IMR-90 (cell line): Measurements from ENCODE around the gene ZNF782. TPM values are rescaled to one million over a fixed set of nuclear protein-coding genes. Genes with fewer than 3 reads are reported as not detected.
A peak's percentile ranks its signal among the peaks of the same experiment; 100 is the strongest.

Experiments
- ATAC-seq: fragments of 200-7000 bp; cut with Tn5 transposase; 2 replicates; pipeline ENCODE4 v1.9.1; 2020; ENCODE audit warnings: low read depth, mild to moderate bottlenecking, moderate library complexity
- BruUV-seq: library from RNA; stranded (reverse); fragments of 400-500 nt; replicated peaks from 2 replicates; lab custom pipeline; 2021; lab: Mats Ljungman, UMichigan
- CTCF ChIA-PET: fragments of 300-600 bp; formaldehyde crosslinking; extraction: SDS; loops from one replicate; lab custom pipeline; 2021; ENCODE audit warnings: antibody characterized with exemption; lab: Yijun Ruan, JAX
- POLR2A ChIA-PET: fragments of 300-600 bp; sonication (Branson Sonifier 250); formaldehyde crosslinking; loops from one replicate; lab custom pipeline; 2022; ENCODE audit warnings: antibody characterized with exemption; ENCODE audit not compliant: unreplicated experiment; lab: Charles Lee
- DNase-seq: peaks from one replicate; pipeline ENCODE4 v3.0.0; 2013
- H2AFZ ChIP-seq: replicated peaks from 2 replicates; pipeline ENCODE3; 2013; ENCODE audit warnings: low read length, mild to moderate bottlenecking; ENCODE audit not compliant: poor library complexity
- H2AK5ac ChIP-seq: 2 replicates; pipeline ENCODE4 v1.6.1; 2013; ENCODE audit warnings: low read depth, low read length, inconsistent platforms
- H2AK9ac ChIP-seq: replicated peaks from 2 replicates; pipeline ENCODE3; 2013; ENCODE audit warnings: mild to moderate bottlenecking, low read depth, low read length, moderate library complexity; ENCODE audit not compliant: poor library complexity
- H2BK120ac ChIP-seq: 2 replicates; pipeline ENCODE4 v1.6.1; 2013; ENCODE audit warnings: low read depth, low read length, inconsistent platforms
- H2BK15ac ChIP-seq: 3 replicates; pipeline ENCODE4 v1.6.1; 2013; ENCODE audit warnings: low read depth, low read length, inconsistent platforms
- H2BK20ac ChIP-seq: 2 replicates; pipeline ENCODE4 v1.6.1; 2013; ENCODE audit warnings: low read depth, mild to moderate bottlenecking, inconsistent platforms, low read length, moderate library complexity
- H2BK5ac ChIP-seq: 2 replicates; pipeline ENCODE4 v1.6.1; 2013; ENCODE audit warnings: mild to moderate bottlenecking, low read depth, low read length, inconsistent platforms; ENCODE audit not compliant: poor library complexity, severe bottlenecking
- H3K14ac ChIP-seq: replicated peaks from 2 replicates; pipeline ENCODE4 v1.6.1; 2013; ENCODE audit warnings: low read depth, low read length, inconsistent platforms
- H3K18ac ChIP-seq: 2 replicates; pipeline ENCODE4 v1.6.1; 2013; ENCODE audit warnings: low read depth, low read length, control low read depth
- H3K23ac ChIP-seq: 2 replicates; pipeline ENCODE4 v1.6.1; 2013; ENCODE audit warnings: low read depth, low read length, inconsistent platforms
- H3K27ac ChIP-seq: 2 replicates; pipeline ENCODE4 v1.5.1; 2013; ENCODE audit warnings: mild to moderate bottlenecking, control low read depth, low read length; ENCODE audit not compliant: insufficient read depth
- H3K27me3 ChIP-seq: 2 replicates; pipeline ENCODE4 v1.6.1; 2013; ENCODE audit warnings: low read length; ENCODE audit not compliant: control insufficient read depth, insufficient read depth
- H3K36me3 ChIP-seq: 2 replicates; pipeline ENCODE4 v1.6.1; 2013; ENCODE audit warnings: low read length, mixed read lengths; ENCODE audit not compliant: control insufficient read depth, insufficient read depth
- H3K4ac ChIP-seq: 2 replicates; pipeline ENCODE4 v1.6.1; 2013; ENCODE audit warnings: low read depth, low read length, inconsistent platforms
- H3K4me1 ChIP-seq: 2 replicates; pipeline ENCODE4 v1.6.1; 2013; ENCODE audit warnings: low read length, mixed read lengths; ENCODE audit not compliant: control insufficient read depth, insufficient read depth
- H3K4me2 ChIP-seq: 2 replicates; pipeline ENCODE4 v1.6.1; 2013; ENCODE audit warnings: low read depth, mild to moderate bottlenecking, control low read depth, low read length, moderate library complexity
- H3K4me3 ChIP-seq: 2 replicates; pipeline ENCODE4 v1.5.1; 2013; ENCODE audit warnings: low read depth, mild to moderate bottlenecking, control low read depth, low read length, moderate library complexity; ENCODE audit not compliant: insufficient read depth
- H3K56ac ChIP-seq: 2 replicates; pipeline ENCODE4 v1.6.1; 2013; ENCODE audit warnings: low read length, inconsistent platforms; ENCODE audit not compliant: insufficient read depth; ENCODE audit errors: extremely low read depth
- H3K79me1 ChIP-seq, 2 experiments: 2 replicates each; pipeline ENCODE4 v1.6.1; 2013; ENCODE audit warnings: low read length in 2 of 2, inconsistent platforms in 1 of 2, low read depth in 1 of 2
- H3K9ac ChIP-seq: 2 replicates; pipeline ENCODE4 v1.6.1; 2013; ENCODE audit warnings: low read depth, low read length, control low read depth
- H3K9me1 ChIP-seq: 2 replicates; pipeline ENCODE4 v1.6.1; 2013; ENCODE audit warnings: low read length, inconsistent platforms; ENCODE audit not compliant: insufficient read depth
- H3K9me3 ChIP-seq: 2 replicates; pipeline ENCODE4 v1.6.1; 2013; ENCODE audit warnings: low read length; ENCODE audit not compliant: control insufficient read depth, insufficient read depth
- H4K20me1 ChIP-seq: 2 replicates; pipeline ENCODE4 v1.6.1; 2013; ENCODE audit warnings: low read length, inconsistent platforms; ENCODE audit not compliant: insufficient read depth
- H4K5ac ChIP-seq: 2 replicates; pipeline ENCODE4 v1.6.1; 2013; ENCODE audit warnings: mild to moderate bottlenecking, low read depth, low read length, control low read depth
- H4K8ac ChIP-seq, 2 experiments: 2 replicates each; pipeline ENCODE4 v1.6.1; 2013; ENCODE audit warnings: low read depth in 2 of 2, low read length in 2 of 2, control low read depth in 1 of 2, inconsistent platforms in 1 of 2
- H4K91ac ChIP-seq: 2 replicates; pipeline ENCODE4 v1.6.1; 2013; ENCODE audit warnings: low read depth, low read length, inconsistent platforms; ENCODE audit not compliant: insufficient read depth
- BHLHE40 ChIP-seq: fragments of 150-350 bp; IDR thresholded peaks from 2 replicates; pipeline ENCODE4 v1.6.1; 2016; ENCODE audit warnings: mild to moderate bottlenecking, low read depth, low read length
- CEBPB ChIP-seq: IDR thresholded peaks from 2 replicates; pipeline ENCODE4 v1.6.1; 2012; ENCODE audit warnings: low read depth, low read length, improper control_type of control experiment
- CHD1 ChIP-seq: IDR thresholded peaks from 2 replicates; pipeline ENCODE4 v1.6.1; 2012; ENCODE audit warnings: low read depth, low read length, improper control_type of control experiment
- MAZ ChIP-seq: IDR thresholded peaks from 2 replicates; pipeline ENCODE4 v1.6.1; 2012; ENCODE audit warnings: low read depth, mild to moderate bottlenecking, low read length, improper control_type of control experiment, moderate library complexity, borderline replicate concordance
- MXI1 ChIP-seq: IDR thresholded peaks from 2 replicates; pipeline ENCODE4 v1.6.1; 2012; ENCODE audit warnings: low read depth, mild to moderate bottlenecking, low read length, moderate library complexity, borderline replicate concordance
- RAD21 ChIP-seq: IDR thresholded peaks from 2 replicates; pipeline ENCODE4 v1.6.1; 2012; ENCODE audit warnings: low read length, improper control_type of control experiment
- RFX5 ChIP-seq: IDR thresholded peaks from 2 replicates; pipeline ENCODE4 v1.8.0; 2012; ENCODE audit warnings: low read depth, mild to moderate bottlenecking, low read length, moderate library complexity
- SMC3 ChIP-seq: fragments of 150-350 bp; IDR thresholded peaks from 2 replicates; pipeline ENCODE4 v1.6.1; 2016; ENCODE audit warnings: low read depth, mild to moderate bottlenecking, antibody characterized with exemption, low read length, moderate library complexity
- WGBS, 2 experiments: methylation state at CpG; one replicate each; pipeline versions ENCODE4 v1.1.5 to v1.1.7; 2013; ENCODE audit warnings: missing lambda C conversion rate in 2 of 2; ENCODE audit not compliant: insufficient read length in 1 of 2; ENCODE audit errors: extremely low coverage in 2 of 2; 5-methylcytosine and 5-hydroxymethylcytosine counted together
- dilution Hi-C: fragments of 300-500 bp; cut with HindIII; formaldehyde crosslinking; loops from one replicate; pipeline ENCODE4 v1.14.3; 2018; ENCODE audit warnings: low sequenced_read_pairs; ENCODE audit not compliant: unreplicated experiment
- in situ Hi-C: fragments of 300-500 bp; cut with MboI; formaldehyde crosslinking; loops from 3 replicates; pipeline ENCODE4 v1.14.3; 2019; ENCODE audit warnings: low sequenced_read_pairs, inconsistent platforms, mixed read lengths
- intact Hi-C: fragments of 100-400 bp; cut with micrococcal nuclease; formaldehyde crosslinking; loops from 2 replicates; pipeline ENCODE4 v1.10.0; 2022
- polyA plus RNA-seq, 3 experiments: library from polyadenylated mRNA; depleted of rRNA; stranded (reverse); fragments of >200 nt; gene quantifications; 2 replicates each; pipeline ENCODE4 v1.2.3, GENCODE V29; 2012; ENCODE audit warnings: low replicate concordance in 1 of 3
- total RNA-seq: library from RNA; depleted of rRNA; stranded (reverse); fragments of >200 nt; gene quantifications from 2 replicates; pipeline ENCODE4 v1.2.3, GENCODE V29; 2012
- TF ChIP-seq, protein P1 (sequence below): fragments of 150-350 bp; IDR thresholded peaks from 2 replicates; pipeline ENCODE4 v1.6.1; 2016; ENCODE audit warnings: low read depth, mild to moderate bottlenecking, low read length, moderate library complexity, borderline replicate concordance

The ZNF782 gene
- total and polyA plus RNA-seq, 2 of the 4 experiments (the other 2 are of a cell fraction), result 0.86 to 4.3 TPM

DNA sequence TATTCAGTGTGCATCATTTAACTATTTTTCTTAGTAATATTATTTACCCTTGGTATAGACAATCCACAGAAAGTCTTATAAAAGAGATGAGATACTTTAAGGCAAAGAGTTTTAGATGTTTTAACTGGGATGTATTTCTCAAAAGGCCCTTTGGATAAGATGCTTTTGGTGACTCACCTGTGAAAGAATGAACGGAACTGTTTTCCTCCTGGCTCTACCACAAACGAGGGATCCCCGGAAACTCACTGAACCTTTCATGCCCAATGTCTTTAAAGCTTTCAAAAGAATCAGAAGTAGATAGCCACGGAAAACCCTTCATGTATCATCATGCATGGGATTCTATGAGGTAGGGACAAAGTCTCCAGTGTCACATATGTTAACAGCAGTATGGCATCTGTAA lies 1.6 kb downstream of the ZNF782 start:
- no TSS peak for BruUV-seq
- Histone ChIP-seq H4K20me1 (no peaks in the 10 kb centered on the region), H4K8ac (no peak overlapping the region), H3K18ac (no peak overlapping the region), H3K27ac (no peak overlapping the region), H2AK5ac (no peak overlapping the region), H3K4me1 (peaks cover 7% of the 10 kb centered on the region), H3K79me1 (peaks cover 16 to 24% of the 10 kb centered on the region in 2 experiments), H3K23ac (no peak overlapping the region), H2BK20ac (no peak overlapping the region), H2BK120ac (no peak overlapping the region), H3K9me1 (no peaks in the 10 kb centered on the region; the same call in 1 of the 2 replicates), H4K91ac (no peak overlapping the region), H2BK15ac (no peak overlapping the region), H3K27me3 (no peaks in the 10 kb centered on the region), H2AFZ (no peak overlapping the region), H3K14ac (no peak overlapping the region), H3K56ac (no peak overlapping the region), H3K4me2 (no peak overlapping the region), H3K36me3 (no peaks in the 10 kb centered on the region), H3K9ac (no peak overlapping the region), H3K4ac (no peak overlapping the region), H4K5ac (no peak overlapping the region), H2AK9ac (peak overlapping the region; percentile 66), H3K9me3 (peaks cover 4% of the 10 kb centered on the region; the same call in 1 of the 2 replicates), H2BK5ac (no peak overlapping the region), H3K4me3 (no peak overlapping the region)
- ATAC-seq (no peak), DNase-seq (peak; percentile 10)
- dilution Hi-C loops (no loop called here), in situ Hi-C loops (no loop called here), intact Hi-C loops (loop anchor here (5.0 kb wide), 1 partner anchor 75 kb away; the partner anchor contains the start of gene ZNF510)
- CTCF ChIA-PET, result no interaction called here
- POLR2A ChIA-PET, result no interaction called here
- no CpG with 5 or more reads among the region's 4 CpGs for WGBS, 2 experiments
- TF ChIP-seq, protein P1, sequence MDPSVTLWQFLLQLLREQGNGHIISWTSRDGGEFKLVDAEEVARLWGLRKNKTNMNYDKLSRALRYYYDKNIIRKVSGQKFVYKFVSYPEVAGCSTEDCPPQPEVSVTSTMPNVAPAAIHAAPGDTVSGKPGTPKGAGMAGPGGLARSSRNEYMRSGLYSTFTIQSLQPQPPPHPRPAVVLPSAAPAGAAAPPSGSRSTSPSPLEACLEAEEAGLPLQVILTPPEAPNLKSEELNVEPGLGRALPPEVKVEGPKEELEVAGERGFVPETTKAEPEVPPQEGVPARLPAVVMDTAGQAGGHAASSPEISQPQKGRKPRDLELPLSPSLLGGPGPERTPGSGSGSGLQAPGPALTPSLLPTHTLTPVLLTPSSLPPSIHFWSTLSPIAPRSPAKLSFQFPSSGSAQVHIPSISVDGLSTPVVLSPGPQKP, result no peak
- TF ChIP-seq CHD1, result no peak
- no peak for TF ChIP-seq RFX5
- TF ChIP-seq RAD21, result no peak
- no peak for TF ChIP-seq MXI1
- no peak for TF ChIP-seq BHLHE40
- TF ChIP-seq SMC3, result no peak
- TF ChIP-seq CEBPB, result no peak
- TF ChIP-seq MAZ, result no peak
